GM21825 (cell line): ENCODE measurements around the gene VMP1.
"Not testable (repeated sequence)": the region's sequence is repeated elsewhere in the genome, so short reads cannot be mapped to it uniquely, and the experiment has no call there.

Experiments used
- ATAC-seq: cut with Tn5 transposase; IDR thresholded peaks from one replicate; pipeline ENCODE4 v1.9.1; 2021; ENCODE audit warnings: mild to moderate bottlenecking, moderate library complexity; ENCODE audit not compliant: unreplicated experiment

VMP1 gene

GRCh38 chr17:59776577-59776976, 69.1 kb downstream of the VMP1 start:
- no peak for ATAC-seq

- no peak for ATAC-seq
Observed at GRCh38 chr17:59777033-59777432, 69.6 kb downstream of the VMP1 start.

GRCh38 chr17:59778996-59779395, 71.5 kb downstream of the VMP1 start:
- no peak for ATAC-seq

- no peak for ATAC-seq
Observed at GRCh38 chr17:59779521-59779920, 72.1 kb downstream of the VMP1 start.

- not testable (repeated sequence) for ATAC-seq
Observed at GRCh38 chr17:59780548-59780947, 73.1 kb downstream of the VMP1 start.

- no peak for ATAC-seq
Observed at GRCh38 chr17:59783221-59784047, 76.0 kb downstream of the VMP1 start.

- no peak for ATAC-seq
Observed at GRCh38 chr17:59785091-59785799, 77.8 kb downstream of the VMP1 start.

GRCh38 chr17:59786213-59786535, 78.7 kb downstream of the VMP1 start:
- no peak for ATAC-seq

- peak; percentile 88 for ATAC-seq
Observed at GRCh38 chr17:59786536-59787319, 79.3 kb downstream of the VMP1 start.

GRCh38 chr17:59789849-59790248, 82.4 kb downstream of the VMP1 start:
- ATAC-seq = not testable (repeated sequence)

- not testable (repeated sequence) for ATAC-seq
Observed at GRCh38 chr17:59790418-59790817, 83.0 kb downstream of the VMP1 start.

GRCh38 chr17:59790910-59791309, 83.5 kb downstream of the VMP1 start:
- no peak for ATAC-seq

- no peak for ATAC-seq
Observed at GRCh38 chr17:59791603-59792457, 84.4 kb downstream of the VMP1 start.

GRCh38 chr17:59792458-59792823, 85.0 kb downstream of the VMP1 start:
- ATAC-seq = not testable (repeated sequence)

- ATAC-seq = no peak
Observed at GRCh38 chr17:59793205-59793604, 85.8 kb downstream of the VMP1 start.

- ATAC-seq = no peak
Observed at GRCh38 chr17:59796138-59796537, 88.7 kb downstream of the VMP1 start.

- ATAC-seq = no peak
Observed at GRCh38 chr17:59796785-59797205, 89.3 kb downstream of the VMP1 start.

GRCh38 chr17:59798111-59798510, 90.7 kb downstream of the VMP1 start:
- no peak for ATAC-seq

GRCh38 chr17:59800530-59800942, 93.1 kb downstream of the VMP1 start:
- ATAC-seq = no peak

- ATAC-seq = no peak
Observed at GRCh38 chr17:59802160-59802559, 94.7 kb downstream of the VMP1 start.
